Transverse colon (tissue), 3 donors: ENCODE data around the gene BFSP2.

Source experiments
- EP300 ChIP-seq: sonication (generic); formaldehyde crosslinking; IDR thresholded peaks from one replicate; pipeline ENCODE4 v1.6.1; 2017; ENCODE audit warnings: antibody characterized with exemption, low read depth
- TF ChIP-seq, protein P1 (sequence below), 5 experiments: fragments of 200-600 bp in 3 of 5; fragments of 450-650 bp in 2 of 5; sonication (generic) in 3 of 5; IDR thresholded peaks; 1 replicate in 2 of 5; 2 replicates in 3 of 5; pipeline ENCODE4 v1.5.1; 2016 to 2017; ENCODE audit warnings: antibody characterized with exemption in 5 of 5, inconsistent platforms in 3 of 5, mild to moderate bottlenecking in 2 of 5, moderate library complexity in 1 of 5

DNA sequence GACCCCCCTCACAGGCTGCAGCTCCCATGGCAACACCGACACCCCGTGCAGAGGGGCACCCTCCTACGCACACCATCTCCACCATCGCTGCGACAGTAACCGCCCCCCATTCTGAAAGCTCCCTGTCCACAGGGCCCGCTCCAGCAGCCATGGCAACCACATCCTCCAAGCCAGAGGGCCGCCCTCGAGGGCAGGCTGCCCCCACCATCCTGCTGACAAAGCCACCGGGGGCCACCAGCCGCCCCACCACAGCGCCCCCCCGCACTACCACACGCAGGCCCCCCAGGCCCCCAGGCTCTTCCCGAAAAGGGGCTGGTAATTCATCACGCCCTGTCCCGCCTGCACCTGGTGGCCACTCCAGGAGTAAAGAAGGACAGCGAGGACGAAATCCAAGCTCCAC is 19.9 kb upstream of the BFSP2 start:
- TF ChIP-seq, protein P1, sequence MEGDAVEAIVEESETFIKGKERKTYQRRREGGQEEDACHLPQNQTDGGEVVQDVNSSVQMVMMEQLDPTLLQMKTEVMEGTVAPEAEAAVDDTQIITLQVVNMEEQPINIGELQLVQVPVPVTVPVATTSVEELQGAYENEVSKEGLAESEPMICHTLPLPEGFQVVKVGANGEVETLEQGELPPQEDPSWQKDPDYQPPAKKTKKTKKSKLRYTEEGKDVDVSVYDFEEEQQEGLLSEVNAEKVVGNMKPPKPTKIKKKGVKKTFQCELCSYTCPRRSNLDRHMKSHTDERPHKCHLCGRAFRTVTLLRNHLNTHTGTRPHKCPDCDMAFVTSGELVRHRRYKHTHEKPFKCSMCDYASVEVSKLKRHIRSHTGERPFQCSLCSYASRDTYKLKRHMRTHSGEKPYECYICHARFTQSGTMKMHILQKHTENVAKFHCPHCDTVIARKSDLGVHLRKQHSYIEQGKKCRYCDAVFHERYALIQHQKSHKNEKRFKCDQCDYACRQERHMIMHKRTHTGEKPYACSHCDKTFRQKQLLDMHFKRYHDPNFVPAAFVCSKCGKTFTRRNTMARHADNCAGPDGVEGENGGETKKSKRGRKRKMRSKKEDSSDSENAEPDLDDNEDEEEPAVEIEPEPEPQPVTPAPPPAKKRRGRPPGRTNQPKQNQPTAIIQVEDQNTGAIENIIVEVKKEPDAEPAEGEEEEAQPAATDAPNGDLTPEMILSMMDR (IDR thresholded peaks at IDR 0.05): no peak
- no peak for TF ChIP-seq EP300
